ENCODE measurements around the gene ABCA12.
A peak's percentile ranks its signal among the peaks of the same experiment; 100 is the strongest.

Gene ABCA12

DNA sequence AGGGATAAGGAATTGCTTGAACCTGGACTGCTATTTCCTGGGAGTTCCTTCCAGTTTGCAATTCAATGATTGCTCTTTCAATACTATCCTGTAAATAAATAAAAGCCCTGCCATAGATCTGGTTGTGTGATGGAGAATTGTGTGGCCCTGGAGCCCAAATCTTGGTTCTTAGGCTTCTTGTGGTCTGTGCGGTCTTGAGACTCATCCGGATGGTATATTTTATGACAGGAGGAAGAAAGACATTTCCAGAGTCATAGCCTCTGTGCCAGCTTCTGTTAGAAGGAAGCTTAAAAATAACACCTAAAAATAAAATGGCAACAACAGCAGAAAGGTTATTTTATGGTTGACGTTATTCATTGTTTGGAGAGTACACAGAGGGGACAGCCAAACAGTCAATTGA lies 137.7 kb downstream of the ABCA12 start:
- TF ChIP-seq TAF1 (IDR thresholded peaks at IDR 0.05; ENCODE audit: borderline replicate concordance, low read depth, low read length) (no peak), POLR2A (IDR thresholded peaks at IDR 0.05; ENCODE audit: low read depth, low read length) (no peak), POLR2AphosphoS5 (IDR thresholded peaks at IDR 0.05; ENCODE audit: low read depth, low read length) (no peak)
- DNase-seq (ENCODE audit: insufficient read length) (no peak), FAIRE-seq (no peak)

DNA sequence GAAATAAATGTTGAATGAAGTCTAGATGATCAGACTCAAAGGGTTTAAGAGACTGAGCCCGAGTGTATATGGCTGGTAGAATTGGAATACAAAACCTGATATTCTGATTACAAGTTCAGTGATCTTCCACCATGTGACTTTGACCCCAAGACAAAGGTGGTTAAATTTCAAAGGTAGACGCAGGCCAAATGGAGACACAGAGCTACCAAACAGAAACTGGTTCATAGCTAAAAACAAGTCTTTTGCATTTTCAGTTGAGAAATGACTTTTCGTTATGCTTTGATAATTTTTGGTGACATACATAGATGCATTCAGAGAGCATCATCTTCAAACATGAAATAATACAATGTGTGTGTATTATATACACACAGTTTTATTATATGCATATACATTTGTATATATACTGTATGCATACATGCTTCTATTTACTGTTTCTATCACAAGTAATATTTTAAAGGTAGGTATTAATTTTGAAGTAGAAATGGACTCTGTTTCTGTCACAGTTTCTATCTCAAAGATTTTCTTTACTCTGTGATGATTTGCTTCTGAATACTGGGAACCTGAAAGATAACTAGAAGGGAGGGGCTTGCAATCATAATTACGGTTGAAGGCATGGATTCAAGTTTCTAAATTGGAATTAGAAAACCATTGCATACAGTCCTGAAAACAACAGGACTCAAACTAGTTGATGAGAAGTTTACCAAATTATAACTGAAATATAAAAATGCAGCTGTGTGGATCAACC lies 142.3 kb downstream of the ABCA12 start:
- peak; percentile 85 for FAIRE-seq
- no peak for DNase-seq (ENCODE audit: insufficient read length)

DNA sequence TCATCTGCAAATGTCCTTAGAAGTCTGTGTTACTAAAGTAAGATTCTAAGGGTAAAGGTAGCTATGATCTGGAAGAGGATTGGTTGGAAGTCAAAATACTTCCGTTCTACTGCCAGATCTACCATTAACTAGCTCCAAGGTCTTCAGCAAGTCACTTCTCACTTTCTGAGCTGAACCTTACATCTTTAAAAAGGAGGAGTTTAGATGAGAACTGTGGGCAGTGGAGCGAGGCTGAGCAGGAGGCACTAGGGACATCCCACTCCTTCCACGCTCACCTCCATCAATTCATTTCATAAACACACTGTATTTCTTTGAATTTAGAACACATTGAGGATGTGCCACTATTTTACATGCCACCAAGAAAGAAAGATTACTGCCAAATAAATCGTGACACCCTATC lies 143.0 kb downstream of the ABCA12 start:
- peak; percentile 93 for FAIRE-seq

More for the DNA sequence above, 142.3 kb downstream of the ABCA12 start:
- TF ChIP-seq POLR2AphosphoS5 (IDR thresholded peaks at IDR 0.05; ENCODE audit: low read depth, low read length) (no peak), TAF1 (IDR thresholded peaks at IDR 0.05; ENCODE audit: borderline replicate concordance, low read depth, low read length) (no peak), POLR2A (IDR thresholded peaks at IDR 0.05; ENCODE audit: low read depth, low read length) (no peak)

DNA sequence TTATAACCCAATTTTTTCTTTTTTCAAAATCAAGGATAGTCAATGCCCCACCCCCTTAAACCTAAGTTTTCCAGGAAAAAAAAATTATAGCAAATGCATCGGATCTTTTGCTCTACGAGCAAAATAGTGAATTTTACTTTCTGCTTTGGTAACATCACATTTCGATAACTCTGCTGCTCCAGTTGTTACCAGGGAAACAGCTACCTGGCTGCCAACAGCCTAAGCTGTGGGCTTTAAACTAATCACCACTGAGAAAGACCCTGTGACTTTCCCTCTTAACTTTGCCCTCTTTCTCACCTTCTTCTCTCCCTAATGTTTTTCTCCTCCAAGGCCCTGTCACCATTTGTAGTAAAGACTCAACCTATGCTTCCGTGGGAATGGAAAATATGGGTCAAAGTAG lies 145.5 kb downstream of the ABCA12 start:
- DNase-seq (ENCODE audit: insufficient read length) (no peak), FAIRE-seq (no peak)
- TF ChIP-seq POLR2AphosphoS5 (IDR thresholded peaks at IDR 0.05; ENCODE audit: low read depth, low read length): no peak
- TF ChIP-seq POLR2A (IDR thresholded peaks at IDR 0.05; ENCODE audit: low read depth, low read length): no peak
- TF ChIP-seq TAF1 (IDR thresholded peaks at IDR 0.05; ENCODE audit: borderline replicate concordance, low read depth, low read length): no peak

More for the DNA sequence above, 143.0 kb downstream of the ABCA12 start:
- DNase-seq (ENCODE audit: insufficient read length): no peak
- TF ChIP-seq POLR2A (IDR thresholded peaks at IDR 0.05; ENCODE audit: low read depth, low read length) (no peak), TAF1 (IDR thresholded peaks at IDR 0.05; ENCODE audit: borderline replicate concordance, low read depth, low read length) (no peak), POLR2AphosphoS5 (IDR thresholded peaks at IDR 0.05; ENCODE audit: low read depth, low read length) (no peak)

DNA sequence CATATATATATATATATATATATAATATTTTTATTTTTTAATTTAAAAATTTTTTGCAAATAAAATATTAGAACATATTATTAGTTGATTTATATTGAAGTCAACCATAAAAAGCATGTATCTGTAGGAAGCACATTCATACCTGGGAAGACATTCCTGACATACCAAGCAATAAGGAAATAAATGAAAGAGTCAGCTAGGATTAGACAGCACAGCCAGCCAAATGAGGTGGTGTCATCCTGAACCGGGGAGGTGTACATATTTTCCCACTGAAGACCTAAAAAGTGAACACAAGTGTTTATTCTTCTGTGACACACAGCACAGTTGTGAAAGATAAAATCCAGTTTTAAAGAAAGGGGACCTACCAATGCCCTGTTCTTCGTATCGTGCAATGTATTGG lies 149.2 kb downstream of the ABCA12 start:
- DNase-seq (ENCODE audit: insufficient read length): no peak
- TF ChIP-seq POLR2A (IDR thresholded peaks at IDR 0.05; ENCODE audit: low read depth, low read length) (no peak), TAF1 (IDR thresholded peaks at IDR 0.05; ENCODE audit: borderline replicate concordance, low read depth, low read length) (no peak), POLR2AphosphoS5 (IDR thresholded peaks at IDR 0.05; ENCODE audit: low read depth, low read length) (no peak)
- no peak for FAIRE-seq

DNA sequence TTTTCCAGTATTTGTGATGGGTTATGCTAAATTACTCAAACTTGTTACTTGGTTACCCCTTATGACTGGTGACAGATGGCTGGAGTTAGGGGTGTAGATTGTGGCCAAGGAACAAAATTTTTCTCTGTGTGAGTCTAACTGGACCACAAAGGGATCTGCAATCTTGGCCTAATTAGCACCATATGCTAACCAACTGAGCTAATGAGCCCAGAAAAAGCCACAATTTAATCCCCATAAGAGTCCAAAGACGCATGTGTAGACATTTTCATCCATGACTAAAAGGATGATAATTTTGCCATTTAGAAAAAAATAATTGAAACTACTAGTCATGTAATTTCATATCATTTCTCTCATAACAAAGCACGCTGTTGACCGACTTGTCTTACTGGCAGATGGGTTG lies 151.2 kb downstream of the ABCA12 start:
- DNase-seq (ENCODE audit: insufficient read length) (no peak), FAIRE-seq (no peak)
- TF ChIP-seq TAF1 (IDR thresholded peaks at IDR 0.05; ENCODE audit: borderline replicate concordance, low read depth, low read length) (no peak), POLR2AphosphoS5 (IDR thresholded peaks at IDR 0.05; ENCODE audit: low read depth, low read length) (no peak), POLR2A (IDR thresholded peaks at IDR 0.05; ENCODE audit: low read depth, low read length) (no peak)

DNA sequence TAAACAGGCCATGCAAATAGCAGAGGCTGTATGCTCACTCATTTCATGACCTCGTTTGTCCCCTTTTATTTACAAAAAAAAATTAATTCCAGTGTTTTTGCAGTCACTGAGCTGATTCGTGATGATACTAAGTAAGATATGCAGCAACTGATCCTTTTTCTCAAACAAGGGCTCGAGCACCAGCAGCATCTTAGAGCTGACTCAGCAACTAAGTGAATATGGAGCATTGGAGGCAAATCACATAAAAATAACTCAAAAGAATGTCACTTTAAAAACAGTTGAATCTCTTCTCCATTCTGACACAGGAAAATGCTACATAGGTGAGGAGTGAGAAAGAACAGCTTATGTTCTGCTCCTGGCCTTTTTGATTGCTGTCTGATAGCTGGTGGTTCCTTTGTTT lies 152.8 kb downstream of the ABCA12 start:
- TF ChIP-seq TAF1 (IDR thresholded peaks at IDR 0.05; ENCODE audit: borderline replicate concordance, low read depth, low read length): no peak
- no peak for TF ChIP-seq POLR2A (IDR thresholded peaks at IDR 0.05; ENCODE audit: low read depth, low read length)
- no peak for TF ChIP-seq POLR2AphosphoS5 (IDR thresholded peaks at IDR 0.05; ENCODE audit: low read depth, low read length)
- DNase-seq (ENCODE audit: insufficient read length): no peak
- no peak for FAIRE-seq

DNA sequence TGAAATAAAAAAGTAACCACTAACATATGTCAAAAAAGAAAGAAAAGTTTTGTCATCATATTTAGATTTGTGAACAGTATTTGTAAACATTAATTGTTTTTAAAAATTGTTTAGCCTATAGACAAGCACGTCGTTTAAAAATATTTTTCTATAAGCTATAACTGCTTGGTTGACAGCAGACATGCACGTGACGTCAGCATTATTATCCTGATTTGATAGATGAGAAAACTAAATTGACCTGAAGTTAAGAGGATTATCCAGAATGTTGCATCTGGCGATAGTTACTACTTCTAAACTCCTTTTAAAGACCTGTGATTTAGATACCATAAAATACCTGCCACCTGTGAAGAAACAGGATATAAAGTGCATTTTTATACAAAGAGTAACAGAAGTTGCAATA lies 172.0 kb downstream of the ABCA12 start:
- FAIRE-seq (no peak), DNase-seq (ENCODE audit: insufficient read length) (no peak)
- TF ChIP-seq TAF1 (IDR thresholded peaks at IDR 0.05; ENCODE audit: borderline replicate concordance, low read depth, low read length) (no peak), POLR2A (IDR thresholded peaks at IDR 0.05; ENCODE audit: low read depth, low read length) (no peak), POLR2AphosphoS5 (IDR thresholded peaks at IDR 0.05; ENCODE audit: low read depth, low read length) (no peak)

DNA sequence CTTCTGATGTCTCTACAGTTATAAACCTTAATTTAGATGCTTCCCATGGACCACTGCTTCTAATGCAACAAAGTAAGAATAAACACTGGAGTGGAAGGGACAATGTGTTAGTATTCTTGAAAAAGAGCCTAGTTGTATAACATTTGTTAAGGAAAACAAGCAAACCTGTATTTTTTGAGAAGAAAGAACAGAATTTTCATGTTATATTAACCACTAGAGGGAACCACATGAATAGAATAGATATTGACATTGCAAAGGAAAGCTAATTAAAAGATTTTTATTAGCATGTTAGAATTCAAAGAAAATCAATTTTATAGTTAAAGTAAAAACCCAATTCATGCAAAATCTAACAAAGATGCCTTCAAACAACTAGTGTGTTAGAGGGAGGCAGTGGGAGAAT lies 177.7 kb downstream of the ABCA12 start:
- DNase-seq (ENCODE audit: insufficient read length): no peak
- FAIRE-seq: no peak
- no peak for TF ChIP-seq TAF1 (IDR thresholded peaks at IDR 0.05; ENCODE audit: borderline replicate concordance, low read depth, low read length)
- TF ChIP-seq POLR2A (IDR thresholded peaks at IDR 0.05; ENCODE audit: low read depth, low read length): no peak
- no peak for TF ChIP-seq POLR2AphosphoS5 (IDR thresholded peaks at IDR 0.05; ENCODE audit: low read depth, low read length)

DNA sequence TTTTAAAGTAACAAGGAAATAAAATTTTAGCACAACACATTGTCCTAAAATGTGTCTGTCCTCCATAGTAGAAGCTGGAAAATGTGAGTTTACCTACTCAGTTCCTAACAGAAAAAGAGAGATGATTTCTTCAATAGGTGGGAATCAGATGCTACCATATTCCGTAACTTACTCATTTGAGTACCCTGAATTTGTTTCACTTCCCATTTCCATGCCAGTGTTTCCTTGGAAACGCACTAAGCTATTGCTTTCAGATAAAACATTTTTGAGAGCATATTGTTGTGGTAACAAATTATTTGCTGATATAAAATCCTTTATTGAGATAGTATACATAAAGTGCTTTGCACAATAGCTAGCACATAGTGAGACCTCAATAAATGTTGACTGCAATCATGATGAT lies 191.5 kb downstream of the ABCA12 start:
- DNase-seq (ENCODE audit: insufficient read length): no peak
- no peak for FAIRE-seq
- TF ChIP-seq POLR2AphosphoS5 (IDR thresholded peaks at IDR 0.05; ENCODE audit: low read depth, low read length) (no peak), POLR2A (IDR thresholded peaks at IDR 0.05; ENCODE audit: low read depth, low read length) (no peak), TAF1 (IDR thresholded peaks at IDR 0.05; ENCODE audit: borderline replicate concordance, low read depth, low read length) (no peak)

DNA sequence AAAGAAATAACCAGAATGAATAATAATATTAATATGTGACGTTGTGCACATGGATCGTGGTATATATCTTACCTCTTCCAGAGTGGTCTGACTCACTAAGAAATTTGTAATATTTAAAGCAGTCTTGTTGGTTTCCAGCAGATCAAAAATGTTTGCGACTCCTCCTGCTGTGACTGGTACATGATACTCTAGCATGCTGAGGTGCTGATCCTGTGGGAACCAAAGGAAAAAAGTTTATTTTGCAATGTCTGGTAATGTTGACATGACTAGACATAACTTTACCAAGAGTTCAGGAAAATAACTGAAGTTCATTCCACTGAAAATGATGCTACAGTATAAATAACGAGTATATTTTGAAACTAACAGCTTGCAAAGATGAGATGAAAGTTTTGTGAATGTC lies 204.4 kb downstream of the ABCA12 start:
- TF ChIP-seq TAF1 (IDR thresholded peaks at IDR 0.05; ENCODE audit: borderline replicate concordance, low read depth, low read length) (no peak), POLR2AphosphoS5 (IDR thresholded peaks at IDR 0.05; ENCODE audit: low read depth, low read length) (no peak), POLR2A (IDR thresholded peaks at IDR 0.05; ENCODE audit: low read depth, low read length) (no peak)
- no peak for FAIRE-seq
- no peak for DNase-seq (ENCODE audit: insufficient read length)

DNA sequence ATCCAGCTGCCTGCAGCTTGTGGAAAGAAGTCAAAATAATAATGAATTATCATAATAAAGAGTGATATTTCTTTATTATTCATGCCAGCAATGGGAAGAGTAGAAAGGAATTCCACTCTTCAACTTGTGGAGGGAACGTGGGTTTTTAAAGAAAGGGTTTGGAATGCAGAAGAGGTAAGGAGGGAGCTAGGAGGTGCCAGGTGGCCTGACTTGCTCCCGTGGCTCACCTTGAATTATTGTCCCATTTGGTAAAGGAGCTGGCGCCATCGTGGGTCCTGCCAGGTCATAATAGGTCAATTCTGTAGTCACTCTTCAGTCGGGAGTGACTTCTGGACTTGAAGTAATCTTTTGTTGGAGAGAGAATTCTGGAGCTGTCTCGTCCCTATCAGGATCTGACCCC lies 233.8 kb downstream of the ABCA12 start:
- no peak for FAIRE-seq
- no peak for DNase-seq (ENCODE audit: insufficient read length)
- TF ChIP-seq POLR2AphosphoS5 (IDR thresholded peaks at IDR 0.05; ENCODE audit: low read depth, low read length) (no peak), POLR2A (IDR thresholded peaks at IDR 0.05; ENCODE audit: low read depth, low read length) (no peak), TAF1 (IDR thresholded peaks at IDR 0.05; ENCODE audit: borderline replicate concordance, low read depth, low read length) (no peak)

Data from GM12892 (cell line).